GM21529 (cell line): ENCODE results near the gene TGFBR3.
A peak's percentile ranks its signal among the peaks of the same experiment; 100 is the strongest.
"Not testable (repeated sequence)": the region's sequence is repeated elsewhere in the genome, so short reads cannot be mapped to it uniquely, and the experiment has no call there.

Source experiments
- ATAC-seq: cut with Tn5 transposase; IDR thresholded peaks from one replicate; pipeline ENCODE4 v1.9.1; 2021; ENCODE audit not compliant: unreplicated experiment

The TGFBR3 gene

GRCh38 chr1:91697861-91698260 lies 188.1 kb downstream of the TGFBR3 start:
- ATAC-seq, result no peak

GRCh38 chr1:91697416-91697815 lies 188.5 kb downstream of the TGFBR3 start:
- peak; percentile 92 for ATAC-seq

- ATAC-seq, result no peak
Measured at GRCh38 chr1:91696321-91696720, 189.6 kb downstream of the TGFBR3 start.

- ATAC-seq, result no peak
Measured at GRCh38 chr1:91693557-91693956, 192.4 kb downstream of the TGFBR3 start.

- no peak for ATAC-seq
Measured at GRCh38 chr1:91691525-91691924, 194.4 kb downstream of the TGFBR3 start.

- no peak for ATAC-seq
Measured at GRCh38 chr1:91689641-91690481, 196.1 kb downstream of the TGFBR3 start.

GRCh38 chr1:91687452-91687851 lies 198.5 kb downstream of the TGFBR3 start:
- no peak for ATAC-seq

GRCh38 chr1:91685994-91686393 lies 200.0 kb downstream of the TGFBR3 start:
- ATAC-seq, result no peak

GRCh38 chr1:91684481-91685196 lies 201.3 kb downstream of the TGFBR3 start:
- ATAC-seq, result peak; percentile 37

- no peak for ATAC-seq
Measured at GRCh38 chr1:91683598-91683951, 202.4 kb downstream of the TGFBR3 start.

- no peak for ATAC-seq
Measured at GRCh38 chr1:91682882-91683597, 202.9 kb downstream of the TGFBR3 start.

- no peak for ATAC-seq
Measured at GRCh38 chr1:91680556-91681155, 205.3 kb downstream of the TGFBR3 start.

GRCh38 chr1:91679446-91679845 lies 206.5 kb downstream of the TGFBR3 start:
- ATAC-seq, result no peak

GRCh38 chr1:91676030-91676429 lies 209.9 kb downstream of the TGFBR3 start:
- ATAC-seq, result no peak

GRCh38 chr1:91674107-91674506 lies 211.8 kb downstream of the TGFBR3 start:
- no peak for ATAC-seq

- ATAC-seq, result no peak
Measured at GRCh38 chr1:91673613-91674012, 212.3 kb downstream of the TGFBR3 start.

GRCh38 chr1:91672601-91673161 lies 213.3 kb downstream of the TGFBR3 start:
- no peak for ATAC-seq

GRCh38 chr1:91670781-91671180 lies 215.2 kb downstream of the TGFBR3 start:
- ATAC-seq, result no peak

- no peak for ATAC-seq
Measured at GRCh38 chr1:91669584-91670350, 216.2 kb downstream of the TGFBR3 start.

- ATAC-seq, result not testable (repeated sequence)
Measured at GRCh38 chr1:91666651-91667050, 219.3 kb downstream of the TGFBR3 start.
